Globus pallidus (tissue), 1 donor: ENCODE measurements around the gene EFCC1.
A peak's percentile ranks its signal among the peaks of the same experiment; 100 is the strongest.
"Not testable (repeated sequence)": the region's sequence is repeated elsewhere in the genome, so short reads cannot be mapped to it uniquely, and the experiment has no call there.

Source experiments
- DNase-seq: peaks from one replicate; pipeline ENCODE4 v3.0.0-alpha.2; 2015; ENCODE audit warnings: low spot score

EFCC1 gene

GRCh38 chr3:129054605-129055104, 53.6 kb downstream of the EFCC1 start:
- DNase-seq = no peak

GRCh38 chr3:129056451-129057173, 55.5 kb downstream of the EFCC1 start:
- no peak for DNase-seq

GRCh38 chr3:129057249-129057648, 56.1 kb downstream of the EFCC1 start:
- no peak for DNase-seq

GRCh38 chr3:129058441-129059200, 57.5 kb downstream of the EFCC1 start:
- DNase-seq = peak; percentile 48

- no peak for DNase-seq
Measured at GRCh38 chr3:129059311-129059958, 58.3 kb downstream of the EFCC1 start.

GRCh38 chr3:129060276-129061022, 59.3 kb downstream of the EFCC1 start, which contains the start of gene GP9:
Gene GP9 (plus strand): TSS chr3:129060779. CDS start chr3:129061740, 961 bp downstream.
- no peak for DNase-seq

- no peak for DNase-seq
Measured at GRCh38 chr3:129061023-129061887, 60.2 kb downstream of the EFCC1 start.

GRCh38 chr3:129061888-129062834, 61.1 kb downstream of the EFCC1 start:
- DNase-seq = no peak

GRCh38 chr3:129063091-129063640, 62.1 kb downstream of the EFCC1 start:
- DNase-seq = no peak

- DNase-seq = no peak
Measured at GRCh38 chr3:129063841-129064482, 62.9 kb downstream of the EFCC1 start.

- DNase-seq = no peak
Measured at GRCh38 chr3:129065016-129065719, 64.1 kb downstream of the EFCC1 start.

- DNase-seq = no peak
Measured at GRCh38 chr3:129065720-129066073, 64.6 kb downstream of the EFCC1 start.

- DNase-seq = not testable (repeated sequence)
Measured at GRCh38 chr3:129067719-129068118, 66.6 kb downstream of the EFCC1 start.

GRCh38 chr3:129068291-129068886, 67.3 kb downstream of the EFCC1 start:
- DNase-seq = no peak

GRCh38 chr3:129069313-129070085, 68.4 kb downstream of the EFCC1 start:
- not testable (repeated sequence) for DNase-seq

GRCh38 chr3:129070086-129070885, 69.2 kb downstream of the EFCC1 start:
- no peak for DNase-seq
